Measurements from ENCODE around the gene DOCK10.

Gene DOCK10

DNA sequence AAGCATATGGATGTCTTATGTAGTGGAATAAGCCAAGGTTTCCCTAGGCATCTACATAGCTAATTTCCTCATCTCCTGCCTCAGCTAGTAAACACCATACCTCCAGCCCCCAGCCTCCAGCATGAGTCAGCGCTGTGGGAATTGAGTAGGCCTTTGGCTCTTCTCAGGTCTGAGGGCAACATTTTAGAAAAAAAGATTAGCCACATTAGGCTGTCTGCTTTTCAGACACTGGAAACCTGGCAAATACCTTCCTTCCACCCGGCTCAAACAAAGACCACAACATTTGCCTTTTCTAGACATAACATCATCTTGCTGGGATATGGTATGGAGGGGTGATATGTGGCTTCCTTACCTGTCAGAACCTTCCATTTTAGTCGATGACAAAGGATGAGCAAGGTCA, 320.0 kb downstream of the DOCK10 start:
- no peak for DNase-seq (ENCODE audit: low read depth in 2 of 2)

DNA sequence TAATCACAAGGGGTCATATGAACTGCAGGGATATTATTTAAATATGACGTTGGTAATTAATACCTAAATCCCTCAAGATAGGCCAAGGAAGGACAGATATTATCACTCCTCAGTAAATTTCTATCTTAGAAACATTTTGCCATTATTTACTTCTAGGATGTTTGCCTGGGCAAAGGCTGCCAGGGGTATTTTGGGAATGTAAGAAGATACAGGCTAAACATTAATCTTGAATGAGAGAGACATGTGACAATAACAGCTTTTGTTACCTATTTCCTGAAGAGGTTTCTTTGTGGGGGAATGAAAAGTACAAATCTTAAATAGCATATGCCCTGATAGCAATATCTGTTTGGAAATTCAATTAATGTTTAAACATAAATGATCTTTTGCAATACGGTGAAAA, 325.3 kb downstream of the DOCK10 start:
- no peak for DNase-seq (ENCODE audit: low read depth in 2 of 2)

DNA sequence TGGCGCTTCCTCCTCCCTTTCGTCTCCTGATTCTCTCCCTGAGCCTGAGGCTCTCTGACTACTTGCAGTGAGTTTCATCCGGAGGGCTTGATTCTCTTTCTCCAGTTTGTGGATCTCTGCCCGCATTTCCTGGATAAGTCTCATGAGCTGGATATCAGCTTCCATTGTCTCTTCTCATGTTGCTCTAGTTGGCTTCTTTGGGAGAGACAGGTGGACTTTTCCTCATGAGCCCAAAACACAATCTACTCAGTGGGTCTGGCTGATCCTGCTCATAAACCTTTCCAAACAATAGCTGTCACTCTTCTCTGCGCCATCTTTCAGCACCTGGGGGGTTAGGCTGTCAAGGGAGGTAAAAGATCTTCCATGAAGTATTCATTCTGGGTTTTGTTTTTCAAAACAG, 326.1 kb downstream of the DOCK10 start, which contains the start of gene CCDC195:
Gene CCDC195 (minus strand): TSS at position 165 of the 400 bp plus-strand sequence. CDS start 0 bp downstream, at position 165.
- no peak for DNase-seq (ENCODE audit: low read depth in 2 of 2)

Measured in stimulated activated CD4-positive, alpha-beta T cell treated with anti-CD3 and anti-CD28 coated beads, Interleukin-15, amount 100 ng/mL, for 48 hours (primary cell).